ENCODE measurements around the gene BCL2L1.
"Not testable (repeated sequence)": the region's sequence is repeated elsewhere in the genome, so short reads cannot be mapped to it uniquely, and the experiment has no call there.

The BCL2L1 gene

GRCh38 chr20:31722257-31723068 is at the start of gene BCL2L1:
BCL2L1 (minus strand) TSS chr20:31722868; CDS start chr20:31722218, 650 bp downstream.
- peak; percentile 42 to 82 (median 62) for DNase-seq (ENCODE audit: low read depth in 4 of 4, low spot score in 1 of 4)

GRCh38 chr20:31770243-31770642 is 47.6 kb upstream of the BCL2L1 start:
- DNase-seq (ENCODE audit: low read depth in 4 of 4, low spot score in 1 of 4), result no peak

- no peak for DNase-seq (ENCODE audit: low read depth in 4 of 4, low spot score in 1 of 4)
Observed at GRCh38 chr20:31769681-31770080, 47.0 kb upstream of the BCL2L1 start.

GRCh38 chr20:31767805-31768204 is 45.1 kb upstream of the BCL2L1 start:
- DNase-seq (ENCODE audit: low read depth in 4 of 4, low spot score in 1 of 4), result no peak

- no peak for DNase-seq (ENCODE audit: low read depth in 4 of 4, low spot score in 1 of 4)
Observed at GRCh38 chr20:31764641-31765305, 42.1 kb upstream of the BCL2L1 start.

GRCh38 chr20:31760519-31761240 is 38.0 kb upstream of the BCL2L1 start:
- no peak for DNase-seq (ENCODE audit: low read depth in 4 of 4, low spot score in 1 of 4)

- DNase-seq (ENCODE audit: low read depth in 4 of 4, low spot score in 1 of 4), result no peak
Observed at GRCh38 chr20:31759836-31760518, 37.3 kb upstream of the BCL2L1 start.

- no peak for DNase-seq (ENCODE audit: low read depth in 4 of 4, low spot score in 1 of 4)
Observed at GRCh38 chr20:31758991-31759390, 36.3 kb upstream of the BCL2L1 start.

GRCh38 chr20:31758521-31758920 is 35.9 kb upstream of the BCL2L1 start:
- no peak for DNase-seq (ENCODE audit: low read depth in 4 of 4, low spot score in 1 of 4)

- DNase-seq (ENCODE audit: low read depth in 4 of 4, low spot score in 1 of 4), result no peak
Observed at GRCh38 chr20:31757254-31757653, 34.6 kb upstream of the BCL2L1 start.

GRCh38 chr20:31751126-31751525 is 28.5 kb upstream of the BCL2L1 start:
- DNase-seq (ENCODE audit: low read depth in 4 of 4, low spot score in 1 of 4), result no peak

- DNase-seq (ENCODE audit: low read depth in 4 of 4, low spot score in 1 of 4), result no peak
Observed at GRCh38 chr20:31749223-31749622, 26.6 kb upstream of the BCL2L1 start.

GRCh38 chr20:31747640-31748039 is 25.0 kb upstream of the BCL2L1 start:
- no peak for DNase-seq (ENCODE audit: low read depth in 4 of 4, low spot score in 1 of 4)

- DNase-seq (ENCODE audit: low read depth in 4 of 4, low spot score in 1 of 4), result not testable (repeated sequence)
Observed at GRCh38 chr20:31747028-31747427, 24.4 kb upstream of the BCL2L1 start.

- DNase-seq (ENCODE audit: low read depth in 4 of 4, low spot score in 1 of 4), result no peak
Observed at GRCh38 chr20:31746068-31746878, 23.6 kb upstream of the BCL2L1 start.

- DNase-seq (ENCODE audit: low read depth in 4 of 4, low spot score in 1 of 4), result no peak
Observed at GRCh38 chr20:31740656-31741323, 18.1 kb upstream of the BCL2L1 start.

- DNase-seq (ENCODE audit: low read depth in 4 of 4, low spot score in 1 of 4), result no peak
Observed at GRCh38 chr20:31740208-31740607, 17.5 kb upstream of the BCL2L1 start.

- DNase-seq (ENCODE audit: low read depth in 4 of 4, low spot score in 1 of 4), result no peak
Observed at GRCh38 chr20:31739550-31739977, 16.9 kb upstream of the BCL2L1 start.

- DNase-seq (ENCODE audit: low read depth in 4 of 4, low spot score in 1 of 4), result peak; percentile 63 to 83 (median 79)
Observed at GRCh38 chr20:31738729-31739549, 16.3 kb upstream of the BCL2L1 start, which contains the start of gene TPX2. TPX2 (plus strand) TSS chr20:31739290; CDS start chr20:31757477, 18,187 bp downstream.
